Stimulated activated memory B cell treated with anti-CD40 and anti-IgM and Interleukin-4, amounts not matched to agents 10 μg/mL and 1 μg/mL and 100 μg/mL, for 72 hours (primary cell): Measurements from ENCODE around the gene ABCB8.
"Not testable (repeated sequence)": the region's sequence is repeated elsewhere in the genome, so short reads cannot be mapped to it uniquely, and the experiment has no call there.

Source experiments
- ATAC-seq: fragments of 150-1000 bp; cut with Tn5 transposase; 2 replicates; pipeline ENCODE4 v1.10.0; 2021
- H3K27ac Mint-ChIP-seq: one replicate; pipeline ENCODE4 v1.8.0; 2022; ENCODE audit warnings: mild to moderate bottlenecking, mixed read lengths
- H3K27me3 Mint-ChIP-seq: one replicate; pipeline ENCODE4 v1.8.0; 2022; ENCODE audit warnings: mixed read lengths
- H3K36me3 Mint-ChIP-seq: one replicate; pipeline ENCODE4 v1.8.0; 2022; ENCODE audit warnings: mixed read lengths
- H3K4me1 Mint-ChIP-seq: one replicate; pipeline ENCODE4 v1.8.0; 2022; ENCODE audit warnings: mixed read lengths
- H3K4me3 Mint-ChIP-seq: one replicate; pipeline ENCODE4 v1.8.0; 2022; ENCODE audit warnings: mild to moderate bottlenecking, moderate library complexity, mixed read lengths
- H3K9me3 Mint-ChIP-seq: one replicate; pipeline ENCODE4 v1.8.0; 2022; ENCODE audit warnings: mixed read lengths

The ABCB8 gene

GRCh38 chr7:151033864-151034249 lies 5.6 kb downstream of the ABCB8 start:
- H3K4me1 Mint-ChIP-seq, result peaks cover 13% of the 10 kb centered on the region
- no peak overlapping the region for H3K4me3 Mint-ChIP-seq
- H3K36me3 Mint-ChIP-seq, result peaks cover 25% of the 10 kb centered on the region
- no peaks in the 10 kb centered on the region for H3K9me3 Mint-ChIP-seq
- no peaks in the 10 kb centered on the region for H3K27me3 Mint-ChIP-seq
- no peak overlapping the region for H3K27ac Mint-ChIP-seq
- no peak for ATAC-seq

GRCh38 chr7:151034312-151035025 lies 6.2 kb downstream of the ABCB8 start:
- Mint-ChIP-seq H3K9me3 (no peaks in the 10 kb centered on the region), H3K27me3 (no peaks in the 10 kb centered on the region), H3K4me3 (no peak overlapping the region), H3K4me1 (peaks cover 14% of the 10 kb centered on the region), H3K27ac (no peak overlapping the region), H3K36me3 (peaks cover 25% of the 10 kb centered on the region)
- no peak for ATAC-seq

GRCh38 chr7:151035026-151035717 lies 6.9 kb downstream of the ABCB8 start:
- Mint-ChIP-seq H3K27ac (no peak overlapping the region), H3K9me3 (no peaks in the 10 kb centered on the region), H3K36me3 (peaks cover 25% of the 10 kb centered on the region), H3K27me3 (no peaks in the 10 kb centered on the region), H3K4me3 (no peak overlapping the region), H3K4me1 (peaks cover 15% of the 10 kb centered on the region)
- no peak for ATAC-seq

GRCh38 chr7:151035902-151036301 lies 7.7 kb downstream of the ABCB8 start:
- Mint-ChIP-seq H3K27ac (no peak overlapping the region), H3K27me3 (no peaks in the 10 kb centered on the region), H3K4me1 (peaks cover 17% of the 10 kb centered on the region), H3K4me3 (no peak overlapping the region), H3K36me3 (peaks cover 25% of the 10 kb centered on the region), H3K9me3 (no peaks in the 10 kb centered on the region)
- ATAC-seq, result no peak

- Mint-ChIP-seq H3K36me3 (peaks cover 27% of the 10 kb centered on the region), H3K4me3 (no peak overlapping the region), H3K27ac (peak overlapping the region; percentile 69), H3K4me1 (peaks cover 17% of the 10 kb centered on the region), H3K9me3 (no peaks in the 10 kb centered on the region), H3K27me3 (no peaks in the 10 kb centered on the region)
- peak; percentile 86 for ATAC-seq
Measured at GRCh38 chr7:151038951-151039849, 10.9 kb downstream of the ABCB8 start.

GRCh38 chr7:151039850-151040548 lies 11.7 kb downstream of the ABCB8 start:
- Mint-ChIP-seq H3K9me3 (no peaks in the 10 kb centered on the region), H3K27me3 (no peaks in the 10 kb centered on the region), H3K4me3 (no peak overlapping the region), H3K27ac (peak overlapping the region; percentile 69), H3K4me1 (peaks cover 17% of the 10 kb centered on the region), H3K36me3 (peaks cover 27% of the 10 kb centered on the region)
- no peak for ATAC-seq

- Mint-ChIP-seq H3K9me3 (no peaks in the 10 kb centered on the region), H3K4me3 (no peak overlapping the region), H3K36me3 (peaks cover 24% of the 10 kb centered on the region), H3K27me3 (no peaks in the 10 kb centered on the region), H3K27ac (no peak overlapping the region), H3K4me1 (peaks cover 17% of the 10 kb centered on the region)
- ATAC-seq, result no peak
Measured at GRCh38 chr7:151040616-151041375, 12.5 kb downstream of the ABCB8 start.

- not testable (repeated sequence) for H3K27me3 Mint-ChIP-seq, H3K4me3 Mint-ChIP-seq, H3K9me3 Mint-ChIP-seq, ATAC-seq, H3K27ac Mint-ChIP-seq
- Mint-ChIP-seq H3K36me3 (peaks cover 13% of the 10 kb centered on the region), H3K4me1 (peaks cover 18% of the 10 kb centered on the region)
Measured at GRCh38 chr7:151043449-151043848, 15.2 kb downstream of the ABCB8 start.

- no peak for ATAC-seq
- Mint-ChIP-seq H3K36me3 (peaks cover 13% of the 10 kb centered on the region), H3K27me3 (no peaks in the 10 kb centered on the region), H3K4me3 (no peak overlapping the region), H3K9me3 (no peaks in the 10 kb centered on the region), H3K4me1 (peaks cover 19% of the 10 kb centered on the region), H3K27ac (no peak overlapping the region)
Measured at GRCh38 chr7:151043959-151044358, 15.7 kb downstream of the ABCB8 start.

GRCh38 chr7:151045262-151045661 lies 17.0 kb downstream of the ABCB8 start:
- no peak overlapping the region for H3K4me3 Mint-ChIP-seq
- peaks cover 13% of the 10 kb centered on the region for H3K36me3 Mint-ChIP-seq
- peaks cover 7% of the 10 kb centered on the region for H3K27me3 Mint-ChIP-seq
- H3K9me3 Mint-ChIP-seq, result no peaks in the 10 kb centered on the region
- ATAC-seq, result no peak
- H3K4me1 Mint-ChIP-seq, result peaks cover 6% of the 10 kb centered on the region
- no peak overlapping the region for H3K27ac Mint-ChIP-seq

GRCh38 chr7:151045967-151046366 lies 17.7 kb downstream of the ABCB8 start:
- Mint-ChIP-seq H3K4me3 (no peak overlapping the region), H3K4me1 (peaks cover 5% of the 10 kb centered on the region), H3K9me3 (no peaks in the 10 kb centered on the region), H3K36me3 (peaks cover 13% of the 10 kb centered on the region), H3K27me3 (peaks cover 11% of the 10 kb centered on the region), H3K27ac (no peak overlapping the region)
- no peak for ATAC-seq

GRCh38 chr7:151046603-151047573 lies 18.6 kb downstream of the ABCB8 start:
- Mint-ChIP-seq H3K27me3 (peaks cover 15% of the 10 kb centered on the region), H3K36me3 (peaks cover 8% of the 10 kb centered on the region), H3K9me3 (no peaks in the 10 kb centered on the region), H3K4me3 (no peak overlapping the region), H3K4me1 (peaks cover 10% of the 10 kb centered on the region), H3K27ac (no peak overlapping the region)
- no peak for ATAC-seq

- Mint-ChIP-seq H3K4me3 (no peak within 1 kb of the TSS), H3K4me1 (peaks cover 10% of the 10 kb centered on the region), H3K36me3 (peaks cover 15% of the 10 kb centered on the region), H3K27ac (no peak within 1 kb of the TSS), H3K27me3 (peaks cover 27% of the 10 kb centered on the region), H3K9me3 (no peaks in the 10 kb centered on the region)
- ATAC-seq, result no peak
Measured at GRCh38 chr7:151047976-151048815, 19.9 kb downstream of the ABCB8 start, which contains the start of gene ASIC3. Gene ASIC3 (plus strand): TSS chr7:151048531. CDS start chr7:151048886, 355 bp downstream.
